Osteocyte (in vitro differentiated cells): ENCODE measurements around the gene TWIST2. TPM values are rescaled to one million over a fixed set of nuclear protein-coding genes. Genes with fewer than 3 reads are reported as not detected.

ENCODE experiments used
- DNase-seq: peaks from one replicate; pipeline ENCODE4 v3.0.0; 2021; ENCODE audit warnings: mixed read lengths; ENCODE audit not compliant: unreplicated experiment; ENCODE audit errors: extremely low spot score
- H3K27ac Mint-ChIP-seq: one replicate; pipeline ENCODE4 v1.8.0; 2021; ENCODE audit warnings: mild to moderate bottlenecking, mixed read lengths; ENCODE audit not compliant: unreplicated experiment
- H3K27me3 Mint-ChIP-seq: one replicate; pipeline ENCODE4 v1.8.0; 2021; ENCODE audit warnings: mixed read lengths; ENCODE audit not compliant: unreplicated experiment
- H3K36me3 Mint-ChIP-seq: one replicate; pipeline ENCODE4 v1.8.0; 2021; ENCODE audit warnings: mixed read lengths; ENCODE audit not compliant: unreplicated experiment
- H3K4me1 Mint-ChIP-seq: one replicate; pipeline ENCODE4 v1.8.0; 2021; ENCODE audit warnings: mixed read lengths; ENCODE audit not compliant: unreplicated experiment
- H3K4me3 Mint-ChIP-seq: one replicate; pipeline ENCODE4 v1.8.0; 2021; ENCODE audit warnings: mild to moderate bottlenecking, moderate library complexity, mixed read lengths; ENCODE audit not compliant: unreplicated experiment
- H3K9me3 Mint-ChIP-seq: one replicate; pipeline ENCODE4 v1.8.0; 2021; ENCODE audit warnings: mixed read lengths; ENCODE audit not compliant: unreplicated experiment
- CTCF ChIP-seq: fragments of 200-600 bp; sonication (generic); IDR thresholded peaks from 2 replicates; pipeline ENCODE4 v1.5.0; 2021; ENCODE audit warnings: antibody characterized with exemption, mild to moderate bottlenecking, moderate library complexity
- total RNA-seq: library from RNA; stranded (reverse); gene quantifications from 2 replicates; pipeline ENCODE4 v1.2.1, GENCODE V29; 2021

Gene TWIST2
- total RNA-seq, 1 donor from 2014 or later = 6.0 TPM

DNA sequence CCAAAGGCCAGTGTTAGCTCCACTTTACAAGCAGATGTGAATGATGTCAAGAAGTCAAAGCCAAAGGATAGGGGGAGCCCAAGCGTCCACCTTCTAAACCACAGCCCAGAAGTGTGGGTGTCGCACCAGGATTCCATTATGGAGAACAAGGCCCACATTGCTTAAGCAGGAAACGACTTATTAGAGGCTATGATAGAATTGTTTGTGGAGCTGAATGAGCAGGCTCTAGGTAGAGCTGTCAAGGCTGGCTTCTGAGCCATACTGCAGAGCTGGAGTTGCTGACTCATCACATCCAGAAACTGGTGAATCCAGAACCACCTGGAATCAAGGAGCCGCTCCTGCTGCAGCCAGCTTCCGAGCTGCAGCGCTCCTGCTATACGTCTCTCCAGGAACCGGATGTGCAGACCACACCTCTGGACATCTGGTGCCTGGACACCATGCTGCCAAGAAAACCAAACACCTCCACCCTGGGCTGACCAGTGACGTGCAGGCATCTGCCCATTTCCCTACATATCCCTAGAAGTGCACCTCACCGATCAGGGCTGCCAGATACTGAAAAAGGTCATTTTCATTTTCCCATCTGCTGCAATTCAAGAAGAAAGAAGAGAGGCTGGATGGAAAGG lies 6.2 kb upstream of the TWIST2 start:
- Mint-ChIP-seq H3K9me3 (no peaks in the 10 kb centered on the region), H3K27ac (no peak overlapping the region), H3K4me1 (no peaks in the 10 kb centered on the region), H3K4me3 (no peak overlapping the region), H3K36me3 (no peaks in the 10 kb centered on the region), H3K27me3 (peaks cover 43% of the 10 kb centered on the region)
- TF ChIP-seq CTCF = no peak
- no peak for DNase-seq

- DNase-seq = no peak
Measured at GRCh38 chr2:238843476-238843875, 4.4 kb upstream of the TWIST2 start.

DNA sequence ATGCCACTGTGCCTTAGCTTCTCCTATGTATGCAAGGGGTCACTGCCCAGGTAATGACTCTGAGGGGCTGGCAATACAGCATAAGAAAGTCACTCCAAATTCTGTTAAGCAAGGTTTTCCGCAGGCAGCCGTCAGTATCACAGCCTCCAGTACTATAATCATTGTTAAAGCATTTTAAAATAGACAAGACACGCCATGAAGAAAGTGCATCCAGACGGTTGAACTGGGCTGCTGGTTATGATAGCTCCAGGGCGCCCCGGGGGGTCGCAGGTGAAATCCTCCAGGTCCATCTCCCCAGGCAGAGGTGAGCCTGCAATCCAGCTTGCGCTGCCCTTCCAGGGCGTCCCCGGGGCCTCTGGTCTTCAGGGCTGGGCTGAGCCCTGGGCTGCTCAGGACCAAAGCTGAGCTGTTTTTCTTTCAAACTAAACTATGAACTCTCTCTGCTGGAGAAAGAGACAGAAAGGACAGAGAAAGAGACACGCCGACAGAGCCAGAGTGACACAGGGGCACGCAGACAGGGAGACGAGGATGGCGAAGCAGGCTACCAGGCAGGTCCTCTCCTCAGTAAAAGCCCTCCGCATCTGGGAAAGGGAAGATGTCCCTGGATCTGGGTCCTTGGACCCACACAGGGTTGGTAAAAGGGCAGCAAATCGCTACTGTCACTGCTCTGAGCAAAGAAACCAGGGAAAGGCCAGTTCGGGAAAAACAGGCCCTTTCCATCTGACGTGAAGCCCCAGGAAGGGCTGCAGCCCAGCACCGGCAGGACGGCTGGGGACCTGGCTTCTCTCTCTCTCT lies 2.1 kb upstream of the TWIST2 start:
- TF ChIP-seq CTCF = no peak

More at GRCh38 chr2:238843476-238843875, 4.4 kb upstream of the TWIST2 start:
- H3K9me3 Mint-ChIP-seq = no peaks in the 10 kb centered on the region
- no peaks in the 10 kb centered on the region for H3K36me3 Mint-ChIP-seq
- no peak overlapping the region for H3K4me3 Mint-ChIP-seq
- H3K27me3 Mint-ChIP-seq = peaks cover 43% of the 10 kb centered on the region
- TF ChIP-seq CTCF = no peak
- no peak overlapping the region for H3K27ac Mint-ChIP-seq
- H3K4me1 Mint-ChIP-seq = no peaks in the 10 kb centered on the region

DNA sequence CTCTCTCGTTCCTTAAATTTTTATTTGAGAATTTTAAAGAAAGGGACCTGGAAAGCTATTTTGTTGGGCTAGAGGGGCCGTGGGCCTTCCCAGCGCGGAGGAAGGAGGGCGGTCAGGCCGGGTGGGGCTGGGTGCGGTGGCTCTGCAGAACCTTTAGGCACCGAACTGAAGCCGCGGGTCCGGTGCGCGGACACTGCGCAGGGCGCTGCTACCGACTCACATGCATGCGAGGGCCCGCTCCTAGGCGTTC lies 1.6 kb upstream of the TWIST2 start:
- Mint-ChIP-seq H3K36me3 (no peaks in the 10 kb centered on the region), H3K4me3 (no peak overlapping the region), H3K27ac (no peak overlapping the region), H3K9me3 (no peaks in the 10 kb centered on the region), H3K27me3 (peaks cover 32% of the 10 kb centered on the region), H3K4me1 (peaks cover 8% of the 10 kb centered on the region)
- no peak for DNase-seq
- no peak for TF ChIP-seq CTCF

More for the DNA sequence above, 2.1 kb upstream of the TWIST2 start:
- peak overlapping the region; percentile 33 for H3K4me3 Mint-ChIP-seq
- peaks cover 32% of the 10 kb centered on the region for H3K27me3 Mint-ChIP-seq
- no peak for DNase-seq
- H3K9me3 Mint-ChIP-seq = no peaks in the 10 kb centered on the region
- H3K36me3 Mint-ChIP-seq = no peaks in the 10 kb centered on the region
- H3K27ac Mint-ChIP-seq = no peak overlapping the region
- H3K4me1 Mint-ChIP-seq = peaks cover 8% of the 10 kb centered on the region

DNA sequence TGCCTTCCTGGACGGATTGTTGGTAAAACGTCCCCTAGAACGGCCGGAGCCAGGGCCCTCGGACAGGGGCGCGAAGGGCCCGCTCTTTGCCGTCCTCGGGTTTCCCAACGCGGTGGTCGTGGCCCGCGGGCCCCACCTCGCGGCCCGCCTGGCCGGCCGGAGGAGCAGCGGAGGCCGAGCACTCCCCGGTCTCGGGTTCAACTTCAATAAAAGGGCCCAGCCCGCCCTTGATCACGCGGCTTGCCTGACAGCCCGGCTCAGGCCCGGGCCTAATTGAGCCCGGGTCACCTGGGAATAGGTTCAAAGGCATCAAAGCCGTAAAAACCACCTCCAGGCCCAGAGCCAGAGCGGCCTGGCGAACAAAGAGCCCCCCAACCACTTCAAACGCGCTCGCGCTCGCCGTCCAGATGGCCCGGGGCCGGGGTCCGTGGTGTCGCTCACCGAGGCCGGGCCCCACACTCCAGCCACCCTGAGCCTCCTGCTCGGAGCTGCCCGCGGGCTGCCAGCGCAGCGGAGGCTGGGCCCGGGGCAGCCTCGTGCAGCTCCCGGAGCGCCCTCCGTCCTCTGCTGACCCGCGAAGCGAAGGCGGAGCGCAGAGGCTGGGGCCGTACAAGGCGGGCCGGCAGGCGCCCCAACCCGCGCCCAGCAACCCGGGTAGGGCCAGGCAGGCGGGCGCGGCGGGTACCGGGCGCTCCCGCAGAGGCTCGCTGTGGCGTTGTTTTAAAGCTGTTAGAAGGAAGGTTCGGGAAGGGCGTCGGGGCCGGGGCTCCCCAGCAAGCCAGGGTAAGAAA lies 1.1 kb upstream of the TWIST2 start:
- Mint-ChIP-seq H3K27me3 (peaks cover 30% of the 10 kb centered on the region), H3K4me1 (peaks cover 8% of the 10 kb centered on the region), H3K9me3 (no peaks in the 10 kb centered on the region), H3K36me3 (no peaks in the 10 kb centered on the region), H3K27ac (no peak overlapping the region), H3K4me3 (no peak overlapping the region)
- no peak for DNase-seq
- no peak for TF ChIP-seq CTCF
